Parathyroid adenoma (tissue), 2 donors: ENCODE results near the gene MTFR1L.

Experiments used
- H2AFZ ChIP-seq: fragments of 300-600 bp; sonication (generic); one replicate; pipeline ENCODE4 v1.7.0; 2017; ENCODE audit warnings: antibody characterized with exemption, mild to moderate bottlenecking
- H3K27ac ChIP-seq: fragments of 300-600 bp; sonication (generic); one replicate; pipeline ENCODE4 v1.7.0; 2017
- H3K27me3 ChIP-seq: fragments of 300-600 bp; sonication (generic); one replicate; pipeline ENCODE4 v1.7.0; 2017; ENCODE audit warnings: low read length; ENCODE audit not compliant: control insufficient read depth, insufficient read depth
- H3K36me3 ChIP-seq: fragments of 300-600 bp; sonication (generic); one replicate; pipeline ENCODE4 v1.7.0; 2017; ENCODE audit warnings: low read length; ENCODE audit not compliant: control insufficient read depth, insufficient read depth
- H3K4me1 ChIP-seq: fragments of 300-600 bp; sonication (generic); one replicate; pipeline ENCODE4 v1.7.0; 2017; ENCODE audit warnings: control low read depth
- H3K4me2 ChIP-seq: fragments of 300-600 bp; sonication (generic); one replicate; pipeline ENCODE4 v1.7.0; 2017; ENCODE audit warnings: low read length
- H3K4me3 ChIP-seq: fragments of 300-600 bp; sonication (generic); one replicate; pipeline ENCODE4 v1.7.0; 2017; ENCODE audit warnings: low read depth, low read length
- H3K79me2 ChIP-seq: fragments of 300-600 bp; sonication (generic); one replicate; pipeline ENCODE4 v1.7.0; 2017; ENCODE audit warnings: control low read depth
- H3K9ac ChIP-seq: fragments of 300-600 bp; sonication (generic); one replicate; pipeline ENCODE4 v1.7.0; 2017; ENCODE audit warnings: mild to moderate bottlenecking
- H3K9me3 ChIP-seq: fragments of 300-600 bp; sonication (generic); one replicate; pipeline ENCODE4 v1.7.0; 2017; ENCODE audit warnings: low read length; ENCODE audit not compliant: control insufficient read depth
- CTCF ChIP-seq: fragments of 300-600 bp; sonication (generic); IDR thresholded peaks from one replicate; pipeline ENCODE4 v1.7.0; 2017; ENCODE audit warnings: antibody characterized with exemption, mild to moderate bottlenecking
- donor health status: primary hyperparathyroidism.

The MTFR1L gene

GRCh38 chr1:25858906-25859789, 39.4 kb downstream of the MTFR1L start, which contains the start of gene AUNIP:
Gene AUNIP (minus strand): TSS chr1:25859457. CDS start chr1:25859357, 100 bp downstream.
- peak within 1 kb of the TSS; percentile 74 for H3K4me3 ChIP-seq
- H3K27ac ChIP-seq = peak within 1 kb of the TSS; percentile 49
- peak within 1 kb of the TSS; percentile 11 for H3K9ac ChIP-seq
- H3K36me3 ChIP-seq = no peaks in the 10 kb centered on the region
- TF ChIP-seq CTCF = no peak
- H3K79me2 ChIP-seq = no peaks in the 10 kb centered on the region
- no peaks in the 10 kb centered on the region for H3K27me3 ChIP-seq
- peak within 1 kb of the TSS; percentile 79 for H3K4me2 ChIP-seq
- H3K4me1 ChIP-seq = peaks cover 3% of the 10 kb centered on the region
- H3K9me3 ChIP-seq = no peaks in the 10 kb centered on the region
- peak within 1 kb of the TSS; percentile 78 for H2AFZ ChIP-seq

- Histone ChIP-seq H3K9me3 (no peaks in the 10 kb centered on the region), H3K9ac (no peak overlapping the region), H3K27me3 (no peaks in the 10 kb centered on the region), H3K4me1 (peaks cover 3% of the 10 kb centered on the region), H3K27ac (no peak overlapping the region), H2AFZ (no peak overlapping the region), H3K36me3 (no peaks in the 10 kb centered on the region), H3K79me2 (no peaks in the 10 kb centered on the region), H3K4me2 (no peak overlapping the region), H3K4me3 (no peak overlapping the region)
- TF ChIP-seq CTCF = no peak
These were observed 41.8 kb downstream of the MTFR1L start for GRCh38 chr1:25861316-25862286.

- TF ChIP-seq CTCF = no peak
- Histone ChIP-seq H3K4me3 (no peak overlapping the region), H2AFZ (no peak overlapping the region), H3K9me3 (no peaks in the 10 kb centered on the region), H3K36me3 (no peaks in the 10 kb centered on the region), H3K4me1 (peaks cover 3% of the 10 kb centered on the region), H3K27me3 (no peaks in the 10 kb centered on the region), H3K4me2 (no peak overlapping the region), H3K27ac (no peak overlapping the region), H3K79me2 (no peaks in the 10 kb centered on the region), H3K9ac (no peak overlapping the region)
These were observed 43.2 kb downstream of the MTFR1L start for GRCh38 chr1:25862785-25863485.

GRCh38 chr1:25863486-25864262, 43.9 kb downstream of the MTFR1L start:
- no peaks in the 10 kb centered on the region for H3K79me2 ChIP-seq
- no peak for TF ChIP-seq CTCF
- no peak overlapping the region for H3K4me2 ChIP-seq
- no peaks in the 10 kb centered on the region for H3K36me3 ChIP-seq
- H3K27me3 ChIP-seq = no peaks in the 10 kb centered on the region
- no peak overlapping the region for H3K4me3 ChIP-seq
- H3K9me3 ChIP-seq = no peaks in the 10 kb centered on the region
- H3K4me1 ChIP-seq = peaks cover under 1% of the 10 kb centered on the region
- no peak overlapping the region for H3K27ac ChIP-seq
- no peak overlapping the region for H3K9ac ChIP-seq
- H2AFZ ChIP-seq = no peak overlapping the region
